Aorta (tissue), 5 donors: ENCODE measurements around the gene CFH. TPM values are rescaled to one million over a fixed set of nuclear protein-coding genes. Genes with fewer than 3 reads are reported as not detected.
A peak's percentile ranks its signal among the peaks of the same experiment; 100 is the strongest.

Experiments
- ATAC-seq: fragments of 200-7000 bp; cut with Tn5 transposase; one replicate; pipeline ENCODE4 v1.9.1; 2022; ENCODE audit warnings: moderate library complexity; ENCODE audit not compliant: low FRiP score
- DNase-seq, 2 donors: peaks; one replicate each; pipeline ENCODE4 v3.0.0-alpha.2; 2020
- H3K27ac ChIP-seq, 2 donors: one replicate each; pipeline ENCODE4 v1.5.1; 2013; ENCODE audit warnings: low read length in 2 of 2, mild to moderate bottlenecking in 2 of 2, moderate library complexity in 2 of 2, control low read depth in 1 of 2, inconsistent platforms in 1 of 2, low read depth in 1 of 2
- H3K27me3 ChIP-seq, 2 donors: one replicate each; pipeline ENCODE4 v1.6.1; 2013; ENCODE audit warnings: control low read depth in 1 of 2, low read length in 1 of 2, mild to moderate bottlenecking in 1 of 2, moderate library complexity in 1 of 2; ENCODE audit not compliant: insufficient read depth in 2 of 2, control insufficient read depth in 1 of 2
- H3K36me3 ChIP-seq, 2 donors: one replicate each; pipeline ENCODE4 v1.6.1; 2013; ENCODE audit warnings: control low read depth in 1 of 2, low read length in 1 of 2, mild to moderate bottlenecking in 1 of 2; ENCODE audit not compliant: insufficient read depth in 2 of 2, control insufficient read depth in 1 of 2
- H3K4me1 ChIP-seq, 2 donors: one replicate each; pipeline ENCODE4 v1.6.1; 2013; ENCODE audit warnings: low read length in 2 of 2, control low read depth in 1 of 2, mild to moderate bottlenecking in 1 of 2, moderate library complexity in 1 of 2; ENCODE audit not compliant: insufficient read depth in 2 of 2, control insufficient read depth in 1 of 2
- H3K4me3 ChIP-seq, 2 donors: one replicate each; pipeline ENCODE4 v1.5.1; 2013; ENCODE audit warnings: low read length in 2 of 2, control low read depth in 1 of 2, mild to moderate bottlenecking in 1 of 2
- H3K9me3 ChIP-seq: one replicate; pipeline ENCODE4 v1.6.1; 2013; ENCODE audit warnings: mild to moderate bottlenecking, low read length; ENCODE audit not compliant: control insufficient read depth
- WGBS, 2 donors: extraction: QIAGEN DNeasy Blood & Tissue Kit; methylation state at CpG; one replicate each; pipeline ENCODE4 v1.1.7; 2013; 5-methylcytosine and 5-hydroxymethylcytosine counted together
- intact Hi-C, 2 donors: fragments of 100-400 bp; cut with DNase I; formaldehyde crosslinking; loops; one replicate each; pipeline versions ENCODE4 v1.14.2 to v1.15.0; 2022
- long read RNA-seq, 2 donors: library from polyadenylated mRNA; unstranded; transcript quantifications; one replicate each; pipeline ENCODE4 v2.0.0, GENCODE V29; 2020 to 2021
- polyA plus RNA-seq, 2 donors: library from polyadenylated mRNA; stranded (reverse); fragments of 200-250 nt; gene quantifications; one replicate each; pipeline ENCODE4 v1.2.3, GENCODE V29; 2013
- total RNA-seq, 2 donors: library from RNA; stranded (reverse); fragmentation: NEBNext Ultra II Directional; extraction: Animal tissue kit (Norgen Biotek cat#: 25700); gene quantifications; one replicate each; pipeline ENCODE4 v1.2.1, GENCODE V29; 2021
- donor health status: healthy with polysubstance abuse.
- donor health status: Bipolar disorder and iron deficiency.
- donor health status: DM: no; HTN: no; CAD: no.
- donor health status: DM: no; HTN: no; CAD: no.
- donor health status: DM: yes; HTN: yes; CAD: no.

Gene CFH
- total RNA-seq: 100 to 1,000 TPM; 284 to 297 TPM
- polyA plus RNA-seq: 100 to 1,000 TPM in 1 of 2 donors, 10 to 100 TPM in 1; 82.8 to 647 TPM
- long read RNA-seq, donor 1, full-length matches to known transcripts: 158 of 365 reads
- long read RNA-seq, donor 1, partial matches to known transcripts: 185 of 365 reads
- long read RNA-seq, donor 1, other reads (novel, unspliced or antisense): 22 of 365 reads
- long read RNA-seq, donor 2, full-length matches to known transcripts: 39 of 93 reads
- long read RNA-seq, donor 2, partial matches to known transcripts: 40 of 93 reads
- long read RNA-seq, donor 2, other reads (novel, unspliced or antisense): 14 of 93 reads

DNA sequence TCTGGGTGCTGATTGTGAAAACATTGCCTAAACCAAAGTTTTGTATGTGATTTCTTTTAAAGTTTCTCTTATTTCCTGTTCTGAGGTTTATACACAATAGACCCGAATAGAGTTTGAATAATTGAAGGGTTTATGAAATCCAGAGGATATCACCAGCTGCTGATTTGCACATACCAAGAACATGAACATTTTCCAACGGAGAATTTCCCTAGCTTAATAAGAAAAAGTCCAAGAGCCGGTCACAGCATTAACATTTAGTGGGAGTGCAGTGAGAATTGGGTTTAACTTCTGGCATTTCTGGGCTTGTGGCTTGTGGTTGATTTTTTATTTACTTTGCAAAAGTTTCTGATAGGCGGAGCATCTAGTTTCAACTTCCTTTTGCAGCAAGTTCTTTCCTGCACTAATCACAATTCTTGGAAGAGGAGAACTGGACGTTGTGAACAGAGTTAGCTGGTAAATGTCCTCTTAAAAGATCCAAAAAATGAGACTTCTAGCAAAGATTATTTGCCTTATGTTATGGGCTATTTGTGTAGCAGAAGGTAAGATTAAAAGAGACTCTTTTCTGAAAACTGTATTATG is at the start of gene CFH:
Gene CFH, plus strand, starts transcription at position 407 of the 579 bp plus-strand sequence. Its CDS starts 75 bp downstream, at position 482.
- no peaks in the 10 kb centered on the region for H3K36me3 ChIP-seq
- H3K9me3 ChIP-seq: no peaks in the 10 kb centered on the region
- H3K4me3 ChIP-seq: peak within 1 kb of the TSS in 1 of 2 donors; percentile 10
- no peaks in the 10 kb centered on the region for H3K4me1 ChIP-seq
- no peak for DNase-seq
- H3K27ac ChIP-seq: no peak within 1 kb of the TSS
- WGBS, 2 donors: 1 to 2% methylated on average over 5 of the region's 5 CpGs
- intact Hi-C loops: no loop called here
- ATAC-seq: peak; percentile 73
- H3K27me3 ChIP-seq: no peaks in the 10 kb centered on the region

DNA sequence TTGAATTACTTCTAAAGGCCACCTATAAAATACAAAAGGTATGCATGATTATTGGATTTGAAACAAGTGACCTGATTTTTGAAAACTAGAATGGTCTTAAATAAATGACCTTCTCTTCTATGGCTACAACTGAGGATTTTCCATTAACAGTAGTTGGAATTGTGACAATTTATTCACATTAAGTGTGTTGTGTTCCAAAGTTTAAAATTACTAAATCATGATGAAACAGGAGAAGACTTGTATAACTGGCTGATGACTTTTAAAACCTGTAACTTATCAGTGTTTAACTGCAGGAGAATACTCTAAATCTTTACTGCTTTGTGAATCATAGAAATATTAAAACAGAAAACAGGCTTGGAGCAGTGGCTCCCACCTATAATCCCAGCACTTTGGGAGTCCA is 48.2 kb upstream of the CFH start:
- ATAC-seq (no peak), DNase-seq (no peak)
- no peaks in the 10 kb centered on the region for H3K9me3 ChIP-seq
- no peak overlapping the region for H3K27ac ChIP-seq
- H3K4me1 ChIP-seq: peaks cover 0 to 1% of the 10 kb centered on the region in 2 donors
- no peaks in the 10 kb centered on the region for H3K36me3 ChIP-seq
- intact Hi-C loops: no loop called here
- no peak overlapping the region for H3K4me3 ChIP-seq
- H3K27me3 ChIP-seq: no peaks in the 10 kb centered on the region

DNA sequence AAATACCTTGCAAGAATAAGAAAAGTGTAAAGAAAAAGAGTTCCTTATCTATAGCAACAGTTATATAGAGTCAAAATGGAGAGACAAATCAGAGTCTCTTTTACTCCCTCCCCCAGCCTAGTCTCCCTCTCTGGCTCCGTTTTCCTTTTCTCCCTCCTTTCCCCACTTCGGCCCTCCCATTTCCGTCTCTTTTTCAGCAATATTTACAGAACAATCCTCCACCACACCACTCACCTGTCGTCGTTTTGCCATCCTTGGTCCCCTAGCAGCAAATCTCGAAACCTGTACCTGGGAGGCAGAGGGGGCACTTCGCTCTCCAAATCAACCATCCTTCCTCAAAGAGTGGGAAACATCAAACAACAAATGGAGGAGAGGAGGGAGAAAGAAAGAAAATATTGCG is 43.9 kb upstream of the CFH start:
- WGBS, 2 donors: 1% methylated on average over 8 of the region's 8 CpGs
- H3K4me3 ChIP-seq: peak overlapping the region; percentile 6 to 41
- no peak for DNase-seq
- H3K27ac ChIP-seq: no peak overlapping the region
- H3K9me3 ChIP-seq: no peaks in the 10 kb centered on the region
- no peaks in the 10 kb centered on the region for H3K36me3 ChIP-seq
- H3K4me1 ChIP-seq: peaks cover 0 to 1% of the 10 kb centered on the region in 2 donors
- no peaks in the 10 kb centered on the region for H3K27me3 ChIP-seq
- intact Hi-C loops: no loop called here
- peak; percentile 26 for ATAC-seq

DNA sequence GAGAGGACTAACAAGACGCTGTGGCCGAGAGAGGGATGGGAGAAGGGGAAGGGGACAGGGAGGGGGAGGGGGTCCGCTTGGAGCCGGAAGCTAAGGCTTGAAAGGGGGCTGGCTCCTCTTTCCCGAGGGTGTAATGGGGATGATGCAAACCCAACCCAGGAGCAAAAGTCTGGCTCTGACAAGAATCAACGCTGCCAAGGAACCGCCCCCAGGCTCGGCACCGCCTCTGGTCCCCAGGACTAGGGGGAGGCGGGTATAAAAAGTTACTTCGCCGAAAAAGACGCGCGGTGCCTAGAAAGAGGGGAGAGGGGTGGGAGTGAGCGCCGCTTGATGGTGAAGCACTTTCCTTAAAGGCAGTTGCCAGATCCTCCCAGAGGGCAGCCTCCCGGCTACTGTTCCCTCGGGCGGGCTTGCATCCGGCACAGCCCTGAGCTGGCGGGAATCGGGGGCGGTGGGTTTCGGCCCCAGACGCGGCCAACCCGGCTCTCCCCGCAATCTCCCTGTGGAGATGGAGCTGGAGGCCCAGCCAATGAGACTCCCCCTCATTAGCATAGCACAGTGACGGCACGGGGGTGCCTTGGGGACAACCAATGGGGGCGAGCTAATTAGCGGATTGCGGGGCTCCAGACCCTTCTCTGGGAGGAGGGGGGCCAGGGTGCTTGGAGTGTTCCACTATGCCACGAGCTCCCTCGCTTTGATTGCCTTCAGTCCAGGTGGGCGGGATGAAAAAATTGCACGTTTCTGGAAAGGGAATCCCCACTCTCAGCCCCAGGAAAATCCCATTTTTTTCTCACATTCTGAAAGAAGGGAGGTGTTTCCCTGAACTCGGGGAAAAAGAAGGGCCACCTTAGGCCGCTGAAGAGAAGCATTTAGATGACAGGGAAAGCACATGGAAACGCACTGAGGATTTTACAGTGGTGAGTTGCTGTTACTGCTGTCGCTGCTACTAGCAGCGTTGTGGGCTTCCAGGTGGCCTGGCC is 43.2 kb upstream of the CFH start, which contains the start of gene KCNT2:
Gene KCNT2, minus strand, starts transcription at position 51 of the 980 bp plus-strand sequence. CDS start 131 bp downstream, outside the sequence.
- WGBS, 2 donors: 1% methylated on average over 42 to 43 of the region's 43 CpGs
- H3K9me3 ChIP-seq: no peaks in the 10 kb centered on the region
- H3K4me3 ChIP-seq: peak within 1 kb of the TSS; percentile 6 to 41
- DNase-seq (peak; percentile 66 to 86), ATAC-seq (peak; percentile 84)
- intact Hi-C loops: no loop called here
- H3K27me3 ChIP-seq: no peaks in the 10 kb centered on the region
- H3K27ac ChIP-seq: no peak within 1 kb of the TSS
- H3K4me1 ChIP-seq: peaks cover 0 to 1% of the 10 kb centered on the region in 2 donors
- no peaks in the 10 kb centered on the region for H3K36me3 ChIP-seq

DNA sequence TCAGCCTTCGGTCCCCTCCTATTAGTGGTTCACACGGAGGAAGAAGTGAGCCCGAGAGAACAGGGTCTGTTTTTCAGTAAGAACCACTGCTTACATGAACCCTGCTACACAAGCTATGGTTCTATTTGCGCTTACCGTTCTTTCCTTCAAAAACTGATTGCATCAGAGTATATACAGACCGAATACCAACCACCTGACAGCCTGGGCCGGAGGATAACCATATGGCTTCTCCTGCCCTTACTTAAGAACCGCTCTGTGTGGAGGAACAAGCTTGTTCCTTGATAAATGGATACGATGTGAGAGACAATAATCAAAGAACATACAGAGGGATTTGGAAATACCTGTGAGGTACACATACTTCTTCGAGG is 42.5 kb upstream of the CFH start:
- ATAC-seq: peak; percentile 26
- intact Hi-C loops: no loop called here
- no peaks in the 10 kb centered on the region for H3K27me3 ChIP-seq
- H3K27ac ChIP-seq: no peak overlapping the region
- H3K9me3 ChIP-seq: no peaks in the 10 kb centered on the region
- H3K4me3 ChIP-seq: no peak overlapping the region
- 35 to 39% methylated on average over 10 of the region's 10 CpGs for WGBS, 2 donors
- no peaks in the 10 kb centered on the region for H3K36me3 ChIP-seq
- DNase-seq: no peak
- H3K4me1 ChIP-seq: peaks cover 0 to 1% of the 10 kb centered on the region in 2 donors

DNA sequence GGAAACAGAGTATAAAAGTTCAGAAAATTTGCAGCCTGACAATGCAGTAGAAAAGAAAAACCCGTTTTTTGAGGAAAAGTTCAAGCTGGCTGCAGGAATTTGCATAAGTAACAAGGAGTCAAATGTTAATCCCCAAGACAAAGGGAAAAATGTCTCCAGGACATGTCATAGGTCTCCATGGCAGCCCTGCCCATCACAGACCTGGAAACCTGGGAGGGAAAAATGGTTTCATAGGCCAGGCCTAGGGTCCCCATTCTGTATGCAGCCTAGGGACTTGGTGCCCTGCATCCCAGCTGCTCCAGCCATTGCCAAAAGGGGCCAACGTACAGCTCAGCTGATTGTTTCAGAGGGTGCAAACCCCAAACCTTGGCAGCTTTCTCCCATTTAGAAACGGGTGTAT is 40.0 kb upstream of the CFH start:
- ATAC-seq (no peak), DNase-seq (no peak)
- Histone ChIP-seq H3K4me3 (no peak overlapping the region), H3K27me3 (no peaks in the 10 kb centered on the region), H3K4me1 (no peaks in the 10 kb centered on the region), H3K27ac (no peak overlapping the region), H3K36me3 (no peaks in the 10 kb centered on the region), H3K9me3 (no peaks in the 10 kb centered on the region)
- intact Hi-C loops: no loop called here
- 88 to 89% methylated on average over 3 of the region's 3 CpGs for WGBS, 2 donors

DNA sequence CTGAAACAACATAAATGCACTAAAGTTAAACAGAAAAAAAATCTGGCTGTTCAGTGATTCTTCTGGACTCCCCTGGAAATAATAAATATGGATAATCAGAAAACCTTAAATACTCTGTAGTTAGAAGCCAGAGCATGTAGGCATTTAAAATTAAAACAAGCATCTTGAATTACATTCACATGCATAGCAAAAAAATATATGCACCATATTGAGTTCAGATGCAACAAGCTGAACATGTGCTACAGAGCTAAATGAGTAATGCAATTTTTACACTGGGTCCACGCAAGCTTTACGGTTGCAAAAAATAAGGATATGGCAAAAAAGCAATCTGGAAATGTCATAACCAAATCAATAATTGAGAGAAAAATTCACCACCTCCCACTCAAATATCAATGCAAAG is 32.1 kb upstream of the CFH start:
- Histone ChIP-seq H3K4me3 (no peak overlapping the region), H3K27me3 (no peaks in the 10 kb centered on the region), H3K36me3 (no peaks in the 10 kb centered on the region), H3K9me3 (no peaks in the 10 kb centered on the region), H3K27ac (no peak overlapping the region), H3K4me1 (no peaks in the 10 kb centered on the region)
- no peak for ATAC-seq
- intact Hi-C loops: no loop called here
- no peak for DNase-seq
- WGBS, 2 donors: 95% methylated on average over 2 of the region's 2 CpGs

DNA sequence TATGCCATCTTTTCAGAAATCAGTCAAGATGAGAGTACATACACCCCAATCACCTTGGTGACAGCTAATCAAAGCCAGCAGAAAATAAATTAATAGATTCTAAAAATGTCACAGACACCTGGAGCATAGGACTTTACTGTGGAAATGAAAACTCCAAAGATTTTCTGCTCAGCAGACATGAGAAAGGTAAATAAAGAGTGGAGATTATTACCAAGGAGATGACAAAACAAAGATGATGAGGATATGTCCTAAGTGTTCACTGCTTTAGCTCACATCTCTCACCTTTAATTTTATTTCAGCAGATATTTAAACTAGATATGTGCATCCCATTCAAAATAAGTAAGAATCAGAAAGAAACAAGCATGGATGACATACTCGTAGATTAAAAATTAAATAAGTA is 28.8 kb upstream of the CFH start:
- Histone ChIP-seq H3K4me1 (no peaks in the 10 kb centered on the region), H3K27ac (no peak overlapping the region), H3K36me3 (no peaks in the 10 kb centered on the region), H3K9me3 (no peaks in the 10 kb centered on the region), H3K27me3 (no peaks in the 10 kb centered on the region), H3K4me3 (no peak overlapping the region)
- intact Hi-C loops: no loop called here
- DNase-seq (no peak), ATAC-seq (no peak)
- WGBS, 2 donors: 87 to 97% methylated on average over 1 of the region's 1 CpG
